Measurements from ENCODE around the gene NTHL1.
A peak's percentile ranks its signal among the peaks of the same experiment; 100 is the strongest.

The NTHL1 gene

GRCh38 chr16:2047330-2048115 is at the start of gene NTHL1, which contains the start of gene TSC2:
Gene NTHL1 (minus strand): TSS chr16:2047834. CDS start chr16:2047823, 11 bp downstream.
Gene TSC2 (plus strand): TSS chr16:2047985. CDS start chr16:2048616, 631 bp downstream.
- DNase-seq, result peak; percentile 98

- DNase-seq, result no peak
Measured at GRCh38 chr16:2096853-2097595, 49.4 kb upstream of the NTHL1 start.

GRCh38 chr16:2095918-2096582 is 48.4 kb upstream of the NTHL1 start:
- no peak for DNase-seq

- DNase-seq, result no peak
Measured at GRCh38 chr16:2095315-2095853, 47.8 kb upstream of the NTHL1 start.

- no peak for DNase-seq
Measured at GRCh38 chr16:2093793-2094192, 46.2 kb upstream of the NTHL1 start.

- DNase-seq, result no peak
Measured at GRCh38 chr16:2092866-2093265, 45.2 kb upstream of the NTHL1 start.

GRCh38 chr16:2092256-2092620 is 44.6 kb upstream of the NTHL1 start:
- no peak for DNase-seq

- DNase-seq, result no peak
Measured at GRCh38 chr16:2091547-2092255, 44.1 kb upstream of the NTHL1 start.

- DNase-seq, result peak; percentile 54
Measured at GRCh38 chr16:2090777-2091546, 43.3 kb upstream of the NTHL1 start.

GRCh38 chr16:2090481-2090776 is 42.8 kb upstream of the NTHL1 start:
- DNase-seq, result no peak

- no peak for DNase-seq
Measured at GRCh38 chr16:2089706-2090480, 42.3 kb upstream of the NTHL1 start.

GRCh38 chr16:2088759-2089358 is 41.2 kb upstream of the NTHL1 start:
- DNase-seq, result no peak

- no peak for DNase-seq
Measured at GRCh38 chr16:2087748-2088631, 40.4 kb upstream of the NTHL1 start.

- no peak for DNase-seq
Measured at GRCh38 chr16:2086812-2087747, 39.4 kb upstream of the NTHL1 start.

GRCh38 chr16:2086106-2086742 is 38.6 kb upstream of the NTHL1 start:
- no peak for DNase-seq

- DNase-seq, result no peak
Measured at GRCh38 chr16:2085669-2086068, 38.0 kb upstream of the NTHL1 start.

- DNase-seq, result no peak
Measured at GRCh38 chr16:2084895-2085625, 37.4 kb upstream of the NTHL1 start.

Measured in activated CD4-positive, alpha-beta T cell treated with anti-CD3 and anti-CD28 coated beads, Interleukin-10, Interleukin-2, amounts not matched to agents 100 ng/mL and 50 ng/mL, durations not matched to agents 16 hours and 8 hours (primary cell).